ENCODE results near the gene RASL11A.

DNA sequence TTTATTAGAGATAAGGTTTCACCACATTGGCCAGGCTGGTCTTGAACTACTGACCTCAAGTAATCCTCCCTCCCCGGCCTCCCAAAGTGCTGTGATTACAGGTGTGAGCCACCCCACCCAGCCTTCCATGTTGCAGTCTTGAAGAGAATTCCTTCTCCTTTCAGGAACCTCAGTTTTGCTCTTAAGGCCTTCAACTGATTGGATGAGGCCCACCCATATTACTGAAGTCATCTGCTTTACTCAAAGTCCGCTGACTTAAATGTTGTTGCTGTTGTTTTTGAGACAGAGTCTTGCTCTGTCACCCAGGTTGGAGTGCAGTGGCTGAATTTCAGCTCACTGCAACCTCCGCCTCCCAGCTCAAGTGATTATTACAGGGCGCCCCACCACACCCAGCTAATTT, 33.5 kb downstream of the RASL11A start:
- TF ChIP-seq BHLHE40 (IDR thresholded peaks at IDR 0.05; ENCODE audit: low read length) = no peak
- TF ChIP-seq CCAR2 (optimal IDR thresholded peaks at IDR 0.05; ENCODE audit: low read depth, low read length) = no peak
- no peak for TF ChIP-seq MTF2 (CRISPR knock-in tag; IDR thresholded peaks at IDR 0.05; ENCODE audit: borderline replicate concordance)
- TF ChIP-seq ZNF879 (CRISPR knock-in tag; IDR thresholded peaks at IDR 0.05) = no peak
- no peak for TF ChIP-seq ZNF12 (CRISPR knock-in tag; IDR thresholded peaks at IDR 0.05)
- TF ChIP-seq ZKSCAN1 (IDR thresholded peaks at IDR 0.05; ENCODE audit: low read length) = no peak
